ENCODE measurements around the gene IDH3B. TPM values are rescaled to one million over a fixed set of nuclear protein-coding genes. Genes with fewer than 3 reads are reported as not detected.

IDH3B gene
- total and polyA plus RNA-seq, 2 of the 13 experiments (the other 11 are each of a cell fraction or from before 2014, with no cell fraction given), result 215 to 254 TPM

GRCh38 chr20:2651772-2652723 lies 12.0 kb downstream of the IDH3B start, which contains the start of gene NOP56 (continued):
- TF ChIP-seq ZNF251 (CRISPR knock-in tag; IDR thresholded peaks at IDR 0.05) (no peak), NCOA2 (CRISPR knock-in tag; IDR thresholded peaks at IDR 0.05) (peak; percentile 20), FOXO4 (CRISPR knock-in tag; conservative IDR thresholded peaks at IDR 0.05) (no peak), CEBPG (CRISPR knock-in tag; IDR thresholded peaks at IDR 0.05) (no peak; the same call in 1 of the 2 replicates), SRSF4 (IDR thresholded peaks at IDR 0.05; ENCODE audit: low read depth, low read length, poor library complexity, severe bottlenecking) (peak; percentile 99), ZGPAT (CRISPR knock-in tag; IDR thresholded peaks at IDR 0.05) (peak; percentile 98), NR3C1 (CRISPR knock-in tag; IDR thresholded peaks at IDR 0.05) (no peak), MEF2D (CRISPR knock-in tag; IDR thresholded peaks at IDR 0.05) (peak; percentile 73; the same call in 1 of the 2 replicates), GATAD2A (CRISPR knock-in tag; IDR thresholded peaks at IDR 0.05) (no peak; the same call in 1 of the 2 replicates), ZNF576 (CRISPR knock-in tag; IDR thresholded peaks at IDR 0.05) (peak; percentile 75; the same call in 1 of the 2 replicates), TIGD3 (CRISPR knock-in tag; IDR thresholded peaks at IDR 0.05; ENCODE audit: borderline replicate concordance) (no peak; the same call in 1 of the 2 replicates), SRSF1 (optimal IDR thresholded peaks at IDR 0.05; ENCODE audit: low read depth, low read length) (peak; percentile 97), AKNA (CRISPR knock-in tag; IDR thresholded peaks at IDR 0.05; ENCODE audit: borderline replicate concordance) (0 out of 2 replicates have a peak, but pooled peaks have one; percentile 57), ZNF496 (CRISPR knock-in tag; IDR thresholded peaks at IDR 0.05; ENCODE audit: insufficient replicate concordance) (no peak), CAMTA2 (CRISPR knock-in tag; IDR thresholded peaks at IDR 0.05; ENCODE audit: borderline replicate concordance) (peak; percentile 94; the same call in 1 of the 2 replicates), PAX8 (CRISPR knock-in tag; IDR thresholded peaks at IDR 0.05; ENCODE audit: borderline replicate concordance) (peak; percentile 99; the same call in 1 of the 2 replicates), ZNF558 (CRISPR knock-in tag; IDR thresholded peaks at IDR 0.05; ENCODE audit: borderline replicate concordance) (peak; percentile 98; the same call in 1 of the 2 replicates), ZKSCAN5 (CRISPR knock-in tag; IDR thresholded peaks at IDR 0.05) (no peak)

Measured in HepG2 (cell line).